ENCODE results near the gene ALDH1L1. TPM values are rescaled to one million over a fixed set of nuclear protein-coding genes. Genes with fewer than 3 reads are reported as not detected.
A peak's percentile ranks its signal among the peaks of the same experiment; 100 is the strongest.

Gene ALDH1L1
- total RNA-seq, 4 donors from 2014 or later: 43.5 to 108 (median 69.0) TPM

DNA sequence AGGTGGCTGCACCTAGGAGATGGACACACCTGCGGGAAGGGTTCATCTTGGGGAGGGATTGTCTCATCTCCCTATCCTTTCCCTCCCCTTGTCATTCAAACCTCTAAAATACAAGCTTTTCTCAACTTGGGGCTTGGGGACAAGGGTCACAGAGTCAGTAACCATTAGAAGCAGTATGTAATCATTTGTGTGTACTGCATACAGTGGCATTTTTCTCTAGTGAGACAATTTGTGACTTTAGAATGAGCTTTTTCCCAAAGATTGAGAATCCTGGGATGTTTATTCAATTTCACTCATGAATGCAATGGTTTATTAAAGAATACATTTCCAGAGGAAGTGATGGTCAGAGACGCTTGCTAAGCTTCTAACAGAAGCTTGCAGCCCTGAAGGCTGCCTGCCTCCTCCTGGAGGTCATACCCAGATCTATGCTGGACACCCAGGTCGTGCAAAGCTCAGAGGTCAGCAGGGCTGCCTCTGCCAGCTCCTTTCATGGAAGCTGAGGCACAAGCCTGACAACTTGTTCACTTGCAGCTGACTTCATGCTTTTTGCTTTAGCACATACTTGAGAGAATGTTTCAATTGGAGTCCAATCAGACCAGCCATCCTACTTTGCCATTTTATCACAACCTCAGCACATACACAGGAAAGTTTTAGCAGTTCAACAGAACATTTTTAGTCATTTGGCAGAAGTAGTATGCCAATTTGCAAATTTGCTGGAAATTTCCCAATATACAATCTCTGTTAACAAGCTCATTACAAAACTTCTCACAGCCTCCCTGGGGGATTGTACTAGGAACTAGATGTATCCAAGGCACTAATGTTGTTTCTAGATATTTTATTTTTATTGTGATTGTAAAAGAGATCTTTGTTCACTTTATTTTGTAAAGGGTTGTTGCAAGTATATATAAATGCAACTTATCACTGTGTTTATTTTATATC lies 25.6 kb upstream of the ALDH1L1 start:
- H3K36me3 ChIP-seq: no peaks in the 10 kb centered on the region
- H3K9me3 ChIP-seq: no peaks in the 10 kb centered on the region
- no peak overlapping the region for H3K4me3 ChIP-seq
- intact Hi-C loops (cut with DNase I; ENCODE audit: low total_unique reads) (no loop called here), in situ Hi-C loops (cut with MboI; ENCODE audit: low sequenced_read_pairs in 4 of 4) (no loop called here)
- no peaks in the 10 kb centered on the region for H3K27me3 ChIP-seq
- no peak for DNase-seq
- TF ChIP-seq, protein P1, sequence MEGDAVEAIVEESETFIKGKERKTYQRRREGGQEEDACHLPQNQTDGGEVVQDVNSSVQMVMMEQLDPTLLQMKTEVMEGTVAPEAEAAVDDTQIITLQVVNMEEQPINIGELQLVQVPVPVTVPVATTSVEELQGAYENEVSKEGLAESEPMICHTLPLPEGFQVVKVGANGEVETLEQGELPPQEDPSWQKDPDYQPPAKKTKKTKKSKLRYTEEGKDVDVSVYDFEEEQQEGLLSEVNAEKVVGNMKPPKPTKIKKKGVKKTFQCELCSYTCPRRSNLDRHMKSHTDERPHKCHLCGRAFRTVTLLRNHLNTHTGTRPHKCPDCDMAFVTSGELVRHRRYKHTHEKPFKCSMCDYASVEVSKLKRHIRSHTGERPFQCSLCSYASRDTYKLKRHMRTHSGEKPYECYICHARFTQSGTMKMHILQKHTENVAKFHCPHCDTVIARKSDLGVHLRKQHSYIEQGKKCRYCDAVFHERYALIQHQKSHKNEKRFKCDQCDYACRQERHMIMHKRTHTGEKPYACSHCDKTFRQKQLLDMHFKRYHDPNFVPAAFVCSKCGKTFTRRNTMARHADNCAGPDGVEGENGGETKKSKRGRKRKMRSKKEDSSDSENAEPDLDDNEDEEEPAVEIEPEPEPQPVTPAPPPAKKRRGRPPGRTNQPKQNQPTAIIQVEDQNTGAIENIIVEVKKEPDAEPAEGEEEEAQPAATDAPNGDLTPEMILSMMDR (IDR thresholded peaks at IDR 0.05 in 4 of 5, conservative IDR thresholded peaks at IDR 0.05 in 1 of 5): no peak
- no peak for TF ChIP-seq POLR2A (IDR thresholded peaks at IDR 0.05)
- no peak for ATAC-seq
- H3K27ac ChIP-seq: peak overlapping the region in 2 of 4 donors; percentile 11 to 38
- peaks cover 11 to 18% of the 10 kb centered on the region in 2 donors for H3K4me1 ChIP-seq

DNA sequence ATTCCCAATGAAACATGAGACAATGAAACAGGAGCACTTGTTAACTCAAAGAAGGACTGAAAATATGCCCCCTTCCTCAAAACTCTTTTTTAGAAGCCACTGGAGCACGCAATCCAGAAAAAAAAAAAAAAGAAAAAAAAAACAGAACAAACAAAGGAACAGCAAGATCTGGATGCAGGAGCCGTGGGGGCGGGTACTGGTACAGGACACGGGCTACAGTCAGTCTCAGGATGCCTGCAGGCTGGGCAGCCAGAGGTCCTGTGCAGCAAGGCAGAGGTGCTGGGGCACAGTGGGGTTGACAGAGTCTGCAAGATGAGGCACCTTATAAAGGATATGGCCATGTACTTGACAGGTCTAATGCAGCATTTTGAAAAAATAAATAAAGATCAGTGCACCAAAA lies 22.3 kb upstream of the ALDH1L1 start:
- Histone ChIP-seq H3K4me3 (no peak overlapping the region), H3K27me3 (no peaks in the 10 kb centered on the region), H3K9me3 (no peaks in the 10 kb centered on the region), H3K27ac (no peak overlapping the region), H3K4me1 (peaks cover 0 to 12% of the 10 kb centered on the region in 2 donors), H3K36me3 (no peaks in the 10 kb centered on the region)
- DNase-seq: no peak
- intact Hi-C loops (cut with DNase I; ENCODE audit: low total_unique reads): no loop called here
- in situ Hi-C loops (cut with MboI; ENCODE audit: low sequenced_read_pairs in 4 of 4): no loop called here
- TF ChIP-seq POLR2A (IDR thresholded peaks at IDR 0.05): no peak
- TF ChIP-seq, protein P1 (IDR thresholded peaks at IDR 0.05 in 4 of 5, conservative IDR thresholded peaks at IDR 0.05 in 1 of 5): no peak
- no peak for ATAC-seq

DNA sequence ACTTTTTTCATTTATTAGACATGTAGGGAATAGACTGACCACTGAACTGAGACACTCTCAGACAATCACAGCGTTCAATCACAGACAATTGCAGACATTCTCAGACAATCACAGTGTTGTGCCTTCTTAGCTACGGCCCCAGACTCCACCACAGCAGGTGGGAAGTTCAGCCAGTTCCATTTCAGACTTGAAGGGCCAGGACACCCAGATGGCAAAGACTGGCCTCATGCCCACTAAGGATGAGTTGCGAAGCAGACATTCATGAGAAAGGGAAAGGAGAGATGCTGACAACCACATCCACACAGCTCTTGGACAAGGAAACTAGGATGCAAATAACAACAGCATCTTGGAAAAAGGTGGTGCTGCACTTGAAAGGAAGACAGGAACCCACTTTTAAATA lies 21.9 kb upstream of the ALDH1L1 start:
- ATAC-seq (no peak), DNase-seq (no peak)
- intact Hi-C loops (cut with DNase I; ENCODE audit: low total_unique reads) (no loop called here), in situ Hi-C loops (cut with MboI; ENCODE audit: low sequenced_read_pairs in 4 of 4) (no loop called here)
- Histone ChIP-seq H3K9me3 (no peaks in the 10 kb centered on the region), H3K36me3 (no peaks in the 10 kb centered on the region), H3K4me1 (peaks cover 0 to 12% of the 10 kb centered on the region in 2 donors), H3K27me3 (no peaks in the 10 kb centered on the region), H3K27ac (no peak overlapping the region), H3K4me3 (no peak overlapping the region)
- no peak for TF ChIP-seq POLR2A (IDR thresholded peaks at IDR 0.05)
- TF ChIP-seq, protein P1 (IDR thresholded peaks at IDR 0.05 in 4 of 5, conservative IDR thresholded peaks at IDR 0.05 in 1 of 5): no peak

DNA sequence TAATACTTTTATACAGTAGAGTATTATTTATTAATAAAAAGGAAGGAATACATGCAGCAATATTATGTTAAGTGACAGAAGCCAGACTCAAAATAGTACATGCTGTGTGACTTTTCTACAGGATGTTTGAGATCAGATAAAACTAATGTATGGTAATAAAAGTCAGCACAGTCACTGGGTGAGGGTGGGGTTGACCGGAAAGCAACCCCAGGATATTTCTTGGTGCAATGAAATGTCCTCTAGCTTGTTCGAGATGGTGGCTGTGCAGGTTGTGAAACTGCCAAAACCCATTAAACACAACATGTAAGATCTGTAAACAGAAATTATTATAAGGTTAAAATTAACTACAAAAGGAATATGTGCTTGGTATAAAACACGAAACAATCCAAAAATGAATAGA lies 20.8 kb upstream of the ALDH1L1 start:
- no peak for ATAC-seq
- no peak overlapping the region for H3K27ac ChIP-seq
- H3K27me3 ChIP-seq: no peaks in the 10 kb centered on the region
- no peak for DNase-seq
- in situ Hi-C loops (cut with MboI; ENCODE audit: low sequenced_read_pairs in 4 of 4) (no loop called here), intact Hi-C loops (cut with DNase I; ENCODE audit: low total_unique reads) (no loop called here)
- H3K36me3 ChIP-seq: no peaks in the 10 kb centered on the region
- peaks cover 0 to 12% of the 10 kb centered on the region in 2 donors for H3K4me1 ChIP-seq
- H3K9me3 ChIP-seq: no peaks in the 10 kb centered on the region
- H3K4me3 ChIP-seq: no peak overlapping the region
- TF ChIP-seq, protein P1 (IDR thresholded peaks at IDR 0.05 in 4 of 5, conservative IDR thresholded peaks at IDR 0.05 in 1 of 5): no peak
- no peak for TF ChIP-seq POLR2A (IDR thresholded peaks at IDR 0.05)
